ENCODE results near the gene PTPRN2.

PTPRN2 gene

DNA sequence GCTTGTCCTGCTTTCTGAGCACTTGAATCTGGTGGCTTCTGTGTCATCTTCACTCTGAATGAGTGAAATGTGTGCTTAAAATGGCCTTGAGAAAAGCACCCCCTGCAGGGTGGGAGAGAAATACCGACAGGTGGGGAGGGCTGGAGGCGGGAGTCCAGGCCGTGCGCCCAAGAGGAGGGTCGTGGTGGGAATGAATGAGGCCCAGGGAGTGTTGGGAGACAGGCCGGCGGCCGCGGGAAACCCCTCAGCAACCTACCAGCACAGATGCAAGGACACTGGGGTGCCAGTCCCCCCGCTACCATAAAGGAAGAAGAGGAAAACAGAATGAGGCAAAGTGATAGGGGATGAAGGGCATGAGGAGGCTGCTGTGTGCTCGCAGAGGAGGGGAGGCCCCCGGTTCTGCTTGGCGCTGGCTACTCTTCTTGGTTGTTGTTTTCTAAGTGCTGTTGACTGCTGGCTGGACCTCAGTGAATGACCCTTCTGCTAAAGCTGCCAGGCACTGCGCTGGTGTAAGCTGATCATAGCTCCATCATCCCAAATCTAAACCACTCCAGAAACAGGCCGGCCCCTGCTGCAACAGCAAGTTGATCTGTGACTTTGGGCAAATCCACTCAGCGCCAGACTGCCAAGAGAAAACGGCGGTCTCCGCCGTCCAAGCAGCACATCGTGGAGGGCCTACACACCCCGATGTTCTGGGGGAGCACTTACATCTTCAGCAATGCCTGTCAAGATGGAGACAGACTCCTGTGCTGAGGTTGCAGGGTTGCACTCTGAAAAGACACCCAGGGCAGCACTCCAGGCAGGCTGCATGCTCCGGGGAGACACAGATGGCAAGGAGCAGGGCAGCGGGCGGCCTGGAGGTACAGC, 872.3 kb downstream of the PTPRN2 start:
- TF ChIP-seq, protein P1, sequence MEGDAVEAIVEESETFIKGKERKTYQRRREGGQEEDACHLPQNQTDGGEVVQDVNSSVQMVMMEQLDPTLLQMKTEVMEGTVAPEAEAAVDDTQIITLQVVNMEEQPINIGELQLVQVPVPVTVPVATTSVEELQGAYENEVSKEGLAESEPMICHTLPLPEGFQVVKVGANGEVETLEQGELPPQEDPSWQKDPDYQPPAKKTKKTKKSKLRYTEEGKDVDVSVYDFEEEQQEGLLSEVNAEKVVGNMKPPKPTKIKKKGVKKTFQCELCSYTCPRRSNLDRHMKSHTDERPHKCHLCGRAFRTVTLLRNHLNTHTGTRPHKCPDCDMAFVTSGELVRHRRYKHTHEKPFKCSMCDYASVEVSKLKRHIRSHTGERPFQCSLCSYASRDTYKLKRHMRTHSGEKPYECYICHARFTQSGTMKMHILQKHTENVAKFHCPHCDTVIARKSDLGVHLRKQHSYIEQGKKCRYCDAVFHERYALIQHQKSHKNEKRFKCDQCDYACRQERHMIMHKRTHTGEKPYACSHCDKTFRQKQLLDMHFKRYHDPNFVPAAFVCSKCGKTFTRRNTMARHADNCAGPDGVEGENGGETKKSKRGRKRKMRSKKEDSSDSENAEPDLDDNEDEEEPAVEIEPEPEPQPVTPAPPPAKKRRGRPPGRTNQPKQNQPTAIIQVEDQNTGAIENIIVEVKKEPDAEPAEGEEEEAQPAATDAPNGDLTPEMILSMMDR (IDR thresholded peaks at IDR 0.05; ENCODE audit: low read depth, low read length): no peak
- H3K4me3 ChIP-seq (ENCODE audit: low read depth, low read length): no peak overlapping the region

DNA sequence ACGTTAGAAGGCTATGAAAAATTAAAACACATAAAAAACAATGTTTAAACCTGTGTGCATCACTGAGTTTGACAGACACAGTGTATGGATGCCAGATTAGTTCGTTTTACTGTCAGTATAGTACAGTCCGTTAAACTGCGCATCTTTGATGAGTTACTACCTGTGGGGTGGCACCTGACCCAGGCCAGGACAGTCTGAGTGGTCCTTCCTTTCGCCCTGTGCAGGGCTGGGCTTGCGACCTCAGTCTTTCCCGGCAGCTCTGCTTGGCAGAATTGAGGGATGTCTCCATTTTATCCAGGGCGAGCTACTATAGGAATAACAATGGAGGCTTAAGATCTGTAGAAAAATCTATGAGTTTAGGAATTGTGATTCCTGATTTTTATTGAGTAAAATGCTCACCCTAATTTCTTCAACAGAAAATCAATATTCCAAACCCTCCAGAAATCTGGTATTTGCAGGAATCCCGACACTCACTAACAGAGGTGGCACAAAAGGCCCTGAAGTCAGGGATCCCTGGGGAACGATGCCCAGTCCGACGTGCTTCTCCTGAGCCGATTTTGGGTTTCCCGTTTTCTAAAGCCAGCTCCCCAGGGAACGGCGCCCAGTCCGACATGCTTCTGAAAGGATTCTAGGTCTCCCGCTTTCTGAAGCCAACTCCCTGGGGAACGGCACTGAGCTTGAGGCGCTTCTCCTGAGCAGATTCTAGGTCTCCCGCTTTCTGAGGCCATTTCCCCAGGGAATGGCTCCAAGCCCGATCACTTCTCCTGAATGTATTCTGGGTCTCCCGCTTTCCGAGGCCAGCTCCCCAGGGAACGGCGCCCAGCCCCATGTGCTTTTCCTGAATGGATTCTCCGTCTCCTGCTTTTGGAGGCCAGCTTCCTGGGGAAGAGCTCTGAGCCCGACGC, 873.2 kb downstream of the PTPRN2 start:
- TF ChIP-seq, protein P1 (IDR thresholded peaks at IDR 0.05; ENCODE audit: low read depth, low read length): no peak
- H3K4me3 ChIP-seq (ENCODE audit: low read depth, low read length): no peak overlapping the region

DNA sequence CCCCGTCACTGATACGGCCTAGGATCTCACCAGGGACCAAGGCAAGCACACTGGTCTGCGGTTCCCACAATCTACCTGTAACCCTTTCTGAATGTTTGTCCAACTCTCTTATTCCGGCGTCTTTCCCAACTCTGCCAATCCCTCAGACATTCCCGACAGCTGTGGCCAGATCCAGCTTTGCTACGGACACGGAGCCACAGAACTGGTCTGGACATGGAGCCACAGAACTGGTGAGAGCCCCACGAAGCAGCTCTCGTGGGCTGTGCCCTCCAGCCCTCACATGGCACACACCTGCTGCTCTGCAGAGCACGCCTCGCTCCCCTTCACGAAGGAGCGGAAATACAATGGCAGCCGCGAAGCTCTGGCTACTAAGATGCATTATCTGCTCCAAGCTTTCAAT, 874.0 kb downstream of the PTPRN2 start:
- TF ChIP-seq, protein P1 (IDR thresholded peaks at IDR 0.05; ENCODE audit: low read depth, low read length): no peak
- no peak overlapping the region for H3K4me3 ChIP-seq (ENCODE audit: low read depth, low read length)

GRCh38 chr7:157712666-157713235, 874.9 kb downstream of the PTPRN2 start:
- no peak overlapping the region for H3K4me3 ChIP-seq (ENCODE audit: low read depth, low read length)
- TF ChIP-seq, protein P1 (IDR thresholded peaks at IDR 0.05; ENCODE audit: low read depth, low read length): no peak

DNA sequence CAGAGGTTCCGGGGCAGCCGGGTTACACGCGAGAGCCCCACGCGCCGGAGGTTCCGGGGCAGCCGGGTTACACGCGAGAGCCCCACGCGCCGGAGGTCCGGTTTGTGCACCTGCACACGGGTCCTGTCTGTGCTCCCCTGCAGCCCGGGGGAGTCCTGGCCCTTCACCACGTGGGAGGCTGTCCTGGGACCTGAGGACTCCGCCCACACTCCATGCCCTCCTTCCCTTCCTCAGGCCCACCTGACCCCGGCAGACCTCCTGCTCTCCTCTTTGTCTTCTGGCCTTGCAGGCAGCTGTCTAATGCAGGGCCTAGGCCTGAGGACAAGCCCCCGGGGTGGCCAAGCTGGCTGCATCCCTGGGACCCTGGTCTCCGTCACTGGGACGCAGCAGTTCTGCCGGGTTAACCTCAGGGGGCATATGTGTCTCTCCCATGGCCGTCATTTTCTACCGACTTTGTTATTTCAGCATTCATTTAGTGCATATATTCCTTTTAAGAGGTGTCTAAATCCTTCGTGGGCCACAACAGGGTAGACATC, 876.2 kb downstream of the PTPRN2 start:
- TF ChIP-seq, protein P1 (IDR thresholded peaks at IDR 0.05; ENCODE audit: low read depth, low read length): no peak
- H3K4me3 ChIP-seq (ENCODE audit: low read depth, low read length): no peak overlapping the region

- TF ChIP-seq, protein P1 (IDR thresholded peaks at IDR 0.05; ENCODE audit: low read depth, low read length): no peak
- no peak overlapping the region for H3K4me3 ChIP-seq (ENCODE audit: low read depth, low read length)
These were observed 877.2 kb downstream of the PTPRN2 start for GRCh38 chr7:157710396-157710795.

All from WI38 (cell line).